Frontal cortex (tissue), 4 donors: Measurements from ENCODE around the gene ZNF512B. TPM values are rescaled to one million over a fixed set of nuclear protein-coding genes. Genes with fewer than 3 reads are reported as not detected.

Source experiments
- DNase-seq, 2 donors: peaks; one replicate each; pipeline ENCODE4 v3.0.0; 2012; ENCODE audit warnings: low spot score in 2 of 2
- FAIRE-seq: peaks from 2 replicates; lab custom pipeline; 2012; peaks lifted over from hg19 to GRCh38; lab: Jason Lieb, UNC
- small RNA-seq: library from RNA; depleted of rRNA; stranded (forward); fragments of <200 nt; gene quantifications from one replicate; pipeline ENCODE3, GENCODE V24; 2014
- total RNA-seq: library from RNA; depleted of rRNA; stranded (reverse); fragments of >200 nt; gene quantifications from one replicate; pipeline ENCODE4 v1.2.3, GENCODE V29; 2014
- donor health status: control.
- donor health status: control.
- donor health status: control.

The ZNF512B gene
- total RNA-seq, 1 donor from 2014 or later = 15.9 TPM

DNA sequence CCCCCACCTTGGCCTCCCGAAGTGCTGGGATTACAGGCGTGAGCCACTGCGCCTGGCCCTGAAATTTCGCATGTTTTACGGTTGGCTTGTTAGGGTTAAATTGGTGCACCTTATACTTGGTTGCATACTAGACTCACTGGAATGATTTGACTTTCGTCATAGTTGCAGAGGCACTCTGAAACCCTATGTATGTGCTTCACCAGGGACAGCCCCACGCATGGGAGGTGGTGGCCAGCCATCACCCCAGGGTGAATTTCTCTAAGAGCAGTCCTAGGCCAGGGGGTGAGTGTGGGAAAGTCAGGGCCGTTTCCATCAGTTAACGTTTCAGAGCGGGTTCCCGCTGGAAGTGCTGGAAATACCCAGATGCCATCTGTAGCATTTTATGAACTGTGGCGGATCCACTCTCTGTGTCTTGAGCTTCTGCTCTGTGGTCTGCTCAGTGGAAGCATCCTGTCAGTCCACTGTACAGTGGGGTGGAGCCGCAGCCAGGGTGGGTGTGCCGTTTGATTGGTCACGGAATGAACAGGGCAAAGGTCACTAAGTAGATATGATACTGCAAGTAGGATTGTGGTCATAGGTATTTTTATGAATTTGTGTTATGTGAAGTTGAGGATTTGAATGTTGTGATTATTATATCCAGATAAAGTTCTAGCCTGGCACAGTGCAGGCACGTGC lies 61.6 kb downstream of the ZNF512B start:
- no peak for FAIRE-seq

More for the DNA sequence above, 61.6 kb downstream of the ZNF512B start:
- no peak for DNase-seq

Small RNA genes within 50 kb of the gene (small RNA-seq; reads per million reads assigned to genes)
- gene MIR647 = not detected
- gene MIR941-2 = not detected
- gene MIR941-4 = not detected
- not detected for gene MIR941-5
- 0.15 reads per million for gene RNU1-134P

Other genes with a start within 250 kb of the ZNF512B start
- gene LIME1, start 233.3 kb downstream of the ZNF512B start, total RNA-seq = 4.9 TPM
- 1.2 TPM for gene SLC2A4RG, start 230.2 kb downstream of the ZNF512B start, total RNA-seq
- 22.4 TPM for gene ZBTB46, start 138.7 kb downstream of the ZNF512B start, total RNA-seq
- gene ABHD16B, start 108.4 kb downstream of the ZNF512B start, total RNA-seq = not detected
- 22.4 TPM for gene TPD52L2, start 104.7 kb downstream of the ZNF512B start, total RNA-seq
- 102 TPM for gene DNAJC5, start 74.8 kb downstream of the ZNF512B start, total RNA-seq
- gene UCKL1, start 13.5 kb downstream of the ZNF512B start, total RNA-seq = 14.3 TPM
- gene SAMD10, start 9.7 kb upstream of the ZNF512B start, total RNA-seq = 5.7 TPM
- gene PRPF6, start 11.2 kb upstream of the ZNF512B start, total RNA-seq = 81.9 TPM
- 1.2 TPM for gene C20orf204, start 66.3 kb upstream of the ZNF512B start, total RNA-seq
- gene SOX18, start 79.7 kb upstream of the ZNF512B start, total RNA-seq = 0.41 TPM
- gene TCEA2, start 93.3 kb upstream of the ZNF512B start, total RNA-seq = 36.7 TPM
- gene RGS19, start 109.6 kb upstream of the ZNF512B start, total RNA-seq = 7.7 TPM
- gene OPRL1, start 110.2 kb upstream of the ZNF512B start, total RNA-seq = 13.5 TPM
- gene LKAAEAR1, start 114.5 kb upstream of the ZNF512B start, total RNA-seq = 2.9 TPM
- gene NPBWR2, start 137.6 kb upstream of the ZNF512B start, total RNA-seq = 0.41 TPM
- gene MYT1, start 194.5 kb upstream of the ZNF512B start, total RNA-seq = 6.9 TPM